Bronchial epithelial cell (primary cell): ENCODE measurements around the gene CIC. TPM values are rescaled to one million over a fixed set of nuclear protein-coding genes. Genes with fewer than 3 reads are reported as not detected.

Experiments
- DNase-seq: peaks from one replicate; pipeline ENCODE4 v3.0.0-alpha.2; 2010; ENCODE audit warnings: low read depth
- FAIRE-seq: peaks from 2 replicates; lab custom pipeline; 2011; peaks lifted over from hg19 to GRCh38; lab: Jason Lieb, UNC
- H3K27me3 ChIP-seq: 2 replicates; pipeline ENCODE4 v1.5.1; 2011; ENCODE audit warnings: low read length; ENCODE audit not compliant: control insufficient read depth, insufficient read depth
- H3K36me3 ChIP-seq: 2 replicates; pipeline ENCODE4 v1.5.1; 2011; ENCODE audit warnings: low read length; ENCODE audit not compliant: control insufficient read depth, insufficient read depth
- H3K4me3 ChIP-seq: 2 replicates; pipeline ENCODE4 v1.5.1; 2011; ENCODE audit warnings: mild to moderate bottlenecking, low read depth, low read length, control low read depth
- total RNA-seq: library from RNA; depleted of rRNA; stranded (reverse); fragments of >200 nt; gene quantifications from 2 replicates; pipeline ENCODE4 v1.2.1, GENCODE V29; 2014
- TF ChIP-seq, protein P1 (sequence below): IDR thresholded peaks from 2 replicates; pipeline ENCODE4 v1.5.1; 2011; ENCODE audit warnings: mild to moderate bottlenecking, moderate library complexity, low read length, control low read depth, inconsistent platforms; ENCODE audit not compliant: insufficient read depth, severe bottlenecking

Gene CIC
- total RNA-seq, 1 donor from 2014 or later: 7.1 TPM

DNA sequence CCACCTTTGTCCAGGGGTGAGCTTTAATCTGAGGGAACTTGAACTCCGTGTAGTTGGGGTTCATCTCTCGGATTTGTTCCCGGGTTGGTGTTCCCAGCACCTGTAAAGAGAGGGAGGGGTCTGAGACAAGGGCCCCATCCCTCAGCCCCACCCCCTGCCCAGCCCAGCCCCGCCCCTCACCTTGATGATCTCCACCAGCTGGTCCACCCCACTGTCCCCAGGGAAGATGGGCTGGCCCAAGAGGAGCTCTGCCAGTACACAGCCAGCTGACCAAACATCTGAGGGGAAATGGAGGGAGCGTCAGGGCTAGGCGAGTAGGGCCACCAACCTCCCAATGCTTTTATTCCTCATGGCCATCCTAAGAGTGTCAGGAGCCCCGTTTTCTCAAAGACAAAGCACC, 35.9 kb upstream of the CIC start:
- H3K36me3 ChIP-seq: peaks cover 26% of the 10 kb centered on the region
- FAIRE-seq (no peak), DNase-seq (no peak)
- no peaks in the 10 kb centered on the region for H3K27me3 ChIP-seq
- TF ChIP-seq, protein P1, sequence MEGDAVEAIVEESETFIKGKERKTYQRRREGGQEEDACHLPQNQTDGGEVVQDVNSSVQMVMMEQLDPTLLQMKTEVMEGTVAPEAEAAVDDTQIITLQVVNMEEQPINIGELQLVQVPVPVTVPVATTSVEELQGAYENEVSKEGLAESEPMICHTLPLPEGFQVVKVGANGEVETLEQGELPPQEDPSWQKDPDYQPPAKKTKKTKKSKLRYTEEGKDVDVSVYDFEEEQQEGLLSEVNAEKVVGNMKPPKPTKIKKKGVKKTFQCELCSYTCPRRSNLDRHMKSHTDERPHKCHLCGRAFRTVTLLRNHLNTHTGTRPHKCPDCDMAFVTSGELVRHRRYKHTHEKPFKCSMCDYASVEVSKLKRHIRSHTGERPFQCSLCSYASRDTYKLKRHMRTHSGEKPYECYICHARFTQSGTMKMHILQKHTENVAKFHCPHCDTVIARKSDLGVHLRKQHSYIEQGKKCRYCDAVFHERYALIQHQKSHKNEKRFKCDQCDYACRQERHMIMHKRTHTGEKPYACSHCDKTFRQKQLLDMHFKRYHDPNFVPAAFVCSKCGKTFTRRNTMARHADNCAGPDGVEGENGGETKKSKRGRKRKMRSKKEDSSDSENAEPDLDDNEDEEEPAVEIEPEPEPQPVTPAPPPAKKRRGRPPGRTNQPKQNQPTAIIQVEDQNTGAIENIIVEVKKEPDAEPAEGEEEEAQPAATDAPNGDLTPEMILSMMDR: no peak
- no peak overlapping the region for H3K4me3 ChIP-seq

- FAIRE-seq: peak; percentile 40
- TF ChIP-seq, protein P1: no peak
- DNase-seq: no peak
- no peak overlapping the region for H3K4me3 ChIP-seq
- H3K36me3 ChIP-seq: peaks cover 26% of the 10 kb centered on the region
- no peaks in the 10 kb centered on the region for H3K27me3 ChIP-seq
Observed at GRCh38 chr19:42233678-42234292, 35.3 kb upstream of the CIC start.

DNA sequence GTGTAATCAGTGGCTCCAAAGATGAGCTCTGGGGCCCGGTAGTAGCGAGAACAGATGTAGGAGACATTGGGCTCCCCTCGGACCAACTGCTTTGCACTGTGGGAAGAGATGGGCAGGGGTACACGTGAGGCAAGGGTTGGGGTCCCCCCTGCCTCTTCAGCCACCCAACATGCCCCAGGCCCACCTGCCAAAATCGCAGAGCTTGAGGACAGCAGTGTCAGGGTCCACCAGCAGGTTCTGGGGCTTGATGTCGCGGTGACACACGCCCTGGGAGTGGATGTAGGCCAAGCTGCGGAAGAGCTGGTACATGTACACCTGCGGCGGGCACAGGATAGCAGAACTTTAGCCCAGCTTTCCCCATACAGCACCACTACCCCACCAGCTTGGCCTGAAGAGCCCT, 34.7 kb upstream of the CIC start:
- Histone ChIP-seq H3K36me3 (peaks cover 25% of the 10 kb centered on the region), H3K27me3 (no peaks in the 10 kb centered on the region), H3K4me3 (no peak overlapping the region)
- DNase-seq (no peak), FAIRE-seq (no peak)
- TF ChIP-seq, protein P1: no peak

GRCh38 chr19:42235181-42235580, 33.9 kb upstream of the CIC start:
- no peak for FAIRE-seq

GRCh38 chr19:42239544-42240220, 29.4 kb upstream of the CIC start:
- H3K27me3 ChIP-seq: no peaks in the 10 kb centered on the region
- DNase-seq (no peak), FAIRE-seq (no peak)
- peaks cover 11% of the 10 kb centered on the region for H3K36me3 ChIP-seq
- H3K4me3 ChIP-seq: no peak overlapping the region
- TF ChIP-seq, protein P1: no peak

More at GRCh38 chr19:42235181-42235580, 33.9 kb upstream of the CIC start:
- TF ChIP-seq, protein P1: no peak
- no peak for DNase-seq
- Histone ChIP-seq H3K36me3 (peaks cover 25% of the 10 kb centered on the region), H3K4me3 (no peak overlapping the region), H3K27me3 (no peaks in the 10 kb centered on the region)
